Measurements from ENCODE around the gene FAM50B.

The FAM50B gene

DNA sequence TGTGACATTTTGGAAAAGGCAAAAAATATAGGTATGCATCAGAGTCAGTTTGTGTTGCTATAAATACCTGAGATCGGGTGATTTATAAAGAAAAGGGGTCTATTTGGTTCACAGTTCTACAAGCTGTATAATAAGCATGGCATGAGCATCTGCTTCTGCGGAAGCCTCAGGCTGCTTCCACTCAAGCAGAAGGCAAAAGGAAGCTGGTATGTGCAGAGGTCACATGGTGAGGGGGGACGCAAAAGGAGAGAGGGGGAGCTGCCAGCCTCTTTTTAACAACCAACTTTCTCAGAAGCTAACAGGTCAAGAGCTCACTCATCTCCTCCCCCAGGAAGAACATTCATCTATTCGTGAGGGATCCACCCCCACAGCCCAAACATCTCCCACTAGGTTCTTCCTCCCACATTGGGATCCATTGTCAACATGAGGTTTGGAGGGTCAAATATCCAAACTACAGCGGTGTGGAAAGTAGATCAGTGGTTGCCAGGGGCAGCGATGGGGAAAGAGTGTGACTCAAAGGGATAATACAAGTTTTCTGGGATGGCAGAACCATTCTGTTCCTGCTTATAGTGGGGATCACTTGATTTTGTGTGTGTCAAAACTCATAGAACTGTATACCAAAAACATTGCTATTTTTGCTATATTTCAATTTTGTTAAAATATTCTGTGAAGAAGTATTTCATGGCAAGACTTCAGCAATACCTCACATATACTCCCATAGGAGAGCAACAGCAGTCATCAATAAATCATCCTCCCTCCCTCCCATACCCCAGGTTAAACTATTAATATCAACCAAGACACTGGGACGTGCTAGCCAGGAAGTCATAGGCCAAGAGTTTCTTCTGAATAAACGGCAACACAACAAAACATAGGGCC lies 9.9 kb upstream of the FAM50B start:
- Histone ChIP-seq H4K8ac (ENCODE audit: low read depth, low read length) (no peak overlapping the region), H3K4me3 (ENCODE audit: low read length in 2 of 2) (no peak overlapping the region), H3K4ac (ENCODE audit: low read length) (no peak overlapping the region), H3K27ac (replicated peaks; ENCODE audit: low read length) (no peak overlapping the region), H3K23ac (ENCODE audit: low read depth, low read length, poor library complexity) (no peak overlapping the region), H2BK12ac (ENCODE audit: low read length) (no peak overlapping the region), H3K36me3 (replicated peaks in 1 of 2; ENCODE audit: control insufficient read depth in 2 of 2, insufficient read depth in 2 of 2, low read length in 2 of 2) (no peaks in the 10 kb centered on the region), H4K91ac (ENCODE audit: low read depth, low read length, poor library complexity) (no peak overlapping the region), H2BK5ac (ENCODE audit: low read length) (no peak overlapping the region), H2AK5ac (ENCODE audit: low read depth, low read length) (no peak overlapping the region), H2BK120ac (ENCODE audit: low read depth, low read length) (no peak overlapping the region), H3K14ac (ENCODE audit: low read length) (no peak overlapping the region), H2BK15ac (ENCODE audit: low read length) (no peak overlapping the region), H3K9me3 (replicated peaks in 1 of 2; ENCODE audit: control insufficient read depth in 2 of 2, insufficient read depth in 1 of 2, low read depth in 1 of 2, low read length in 2 of 2) (no peaks in the 10 kb centered on the region), H3K27me3 (ENCODE audit: control insufficient read depth in 3 of 3, insufficient read depth in 3 of 3, low read depth in 1 of 3, low read length in 3 of 3) (no peaks in the 10 kb centered on the region), H3K9ac (ENCODE audit: low read depth, low read length, poor library complexity) (no peak overlapping the region), H3K4me2 (ENCODE audit: insufficient read depth, low read length, poor library complexity, severe bottlenecking) (no peak overlapping the region), H3K79me1 (ENCODE audit: low read depth, low read length) (no peaks in the 10 kb centered on the region), H2AFZ (ENCODE audit: low read length) (no peak overlapping the region), H3K18ac (ENCODE audit: low read length) (no peak overlapping the region), H3K4me1 (ENCODE audit: control insufficient read depth in 2 of 2, insufficient read depth in 1 of 2, low read depth in 1 of 2, low read length in 2 of 2) (no peaks in the 10 kb centered on the region)
- WGBS, 2 donors (ENCODE audit: extremely low coverage in 2 of 2, insufficient read length in 2 of 2, insufficient replicate concordance in 1 of 2), result no CpG with 5 or more reads among the region's 8 CpGs
- no peak for DNase-seq (ENCODE audit: low spot score)

DNA sequence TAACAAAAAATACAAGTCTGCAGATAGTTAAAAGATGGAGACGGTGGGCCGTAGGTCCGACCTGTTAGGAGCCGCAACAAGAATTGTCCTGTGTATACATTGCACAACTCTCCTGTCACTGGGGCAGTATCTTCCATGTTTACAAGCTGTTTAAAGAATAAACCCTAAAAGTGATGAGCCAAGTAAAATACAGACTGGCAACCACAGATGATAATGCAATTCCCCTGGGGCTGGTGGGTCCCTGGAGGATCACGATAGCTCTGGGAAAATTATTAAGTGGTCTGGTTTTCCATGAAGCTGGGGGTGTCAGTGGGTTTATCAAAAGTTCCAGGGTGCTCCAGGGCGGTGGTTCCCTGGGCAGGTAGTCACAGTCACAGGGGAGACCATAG lies 8.1 kb upstream of the FAM50B start:
- Histone ChIP-seq H3K14ac (ENCODE audit: low read length) (no peak overlapping the region), H2BK5ac (ENCODE audit: low read length) (no peak overlapping the region), H4K91ac (ENCODE audit: low read depth, low read length, poor library complexity) (no peak overlapping the region), H3K79me1 (ENCODE audit: low read depth, low read length) (no peaks in the 10 kb centered on the region), H3K9me3 (replicated peaks in 1 of 2; ENCODE audit: control insufficient read depth in 2 of 2, insufficient read depth in 1 of 2, low read depth in 1 of 2, low read length in 2 of 2) (no peaks in the 10 kb centered on the region), H3K4ac (ENCODE audit: low read length) (no peak overlapping the region), H3K4me2 (ENCODE audit: insufficient read depth, low read length, poor library complexity, severe bottlenecking) (no peak overlapping the region), H3K36me3 (replicated peaks in 1 of 2; ENCODE audit: control insufficient read depth in 2 of 2, insufficient read depth in 2 of 2, low read length in 2 of 2) (no peaks in the 10 kb centered on the region), H2AK5ac (ENCODE audit: low read depth, low read length) (no peak overlapping the region), H4K8ac (ENCODE audit: low read depth, low read length) (no peak overlapping the region), H3K4me3 (ENCODE audit: low read length in 2 of 2) (no peak overlapping the region), H3K9ac (ENCODE audit: low read depth, low read length, poor library complexity) (no peak overlapping the region), H3K23ac (ENCODE audit: low read depth, low read length, poor library complexity) (no peak overlapping the region), H3K18ac (ENCODE audit: low read length) (no peak overlapping the region), H2AFZ (ENCODE audit: low read length) (no peak overlapping the region), H3K27me3 (ENCODE audit: control insufficient read depth in 3 of 3, insufficient read depth in 3 of 3, low read depth in 1 of 3, low read length in 3 of 3) (no peaks in the 10 kb centered on the region), H2BK120ac (ENCODE audit: low read depth, low read length) (no peak overlapping the region), H3K4me1 (ENCODE audit: control insufficient read depth in 2 of 2, insufficient read depth in 1 of 2, low read depth in 1 of 2, low read length in 2 of 2) (no peaks in the 10 kb centered on the region), H2BK12ac (ENCODE audit: low read length) (no peak overlapping the region), H3K27ac (replicated peaks; ENCODE audit: low read length) (no peak overlapping the region), H2BK15ac (ENCODE audit: low read length) (no peak overlapping the region)
- no CpG with 5 or more reads among the region's 6 CpGs for WGBS, 2 donors (ENCODE audit: extremely low coverage in 2 of 2, insufficient read length in 2 of 2, insufficient replicate concordance in 1 of 2)
- DNase-seq (ENCODE audit: low spot score), result no peak

DNA sequence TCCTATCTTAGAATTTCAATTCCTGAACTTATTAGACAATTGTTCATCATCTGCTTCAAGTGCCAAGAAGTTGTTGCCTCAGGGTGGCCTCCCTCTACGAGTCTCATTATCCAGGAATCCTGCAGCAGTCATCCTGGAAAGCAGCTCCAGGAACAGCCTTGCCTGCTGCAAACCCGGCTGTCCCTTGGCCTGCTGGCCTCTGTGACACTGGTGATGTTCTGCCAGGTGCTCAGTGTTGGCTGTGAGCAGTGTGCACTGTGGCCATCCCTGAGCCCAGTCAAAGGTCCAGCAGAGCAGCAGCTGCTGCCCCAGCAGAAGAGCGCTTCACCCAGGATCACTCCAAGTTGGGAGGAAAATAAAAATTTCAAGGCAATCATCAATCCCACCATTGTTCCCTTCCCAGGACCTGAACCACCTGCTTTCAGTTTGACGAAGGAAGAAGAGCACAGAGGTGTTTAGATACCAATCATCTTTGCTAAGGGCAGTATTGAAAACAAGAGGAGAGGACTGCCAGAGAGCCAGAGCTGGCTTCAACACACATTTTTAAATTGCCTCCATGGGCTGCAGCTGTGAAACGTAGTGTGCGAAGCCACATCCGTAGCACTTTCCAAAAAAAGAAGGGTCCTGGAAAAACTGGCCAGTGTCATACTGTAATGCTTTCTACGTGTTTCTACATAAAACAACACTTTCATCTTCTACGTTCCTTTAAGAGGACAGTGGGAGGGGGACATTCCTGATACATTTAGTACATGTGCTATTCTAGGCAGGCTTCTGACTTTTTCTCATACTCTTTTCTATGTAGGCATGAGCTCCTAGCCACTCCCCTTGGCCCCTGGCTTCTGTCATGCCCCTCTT lies 7.2 kb upstream of the FAM50B start:
- Histone ChIP-seq H3K4me1 (ENCODE audit: control insufficient read depth in 2 of 2, insufficient read depth in 1 of 2, low read depth in 1 of 2, low read length in 2 of 2) (no peaks in the 10 kb centered on the region), H3K27ac (replicated peaks; ENCODE audit: low read length) (no peak overlapping the region)
- no peak for DNase-seq (ENCODE audit: low spot score)

More for the DNA sequence above, 7.2 kb upstream of the FAM50B start:
- H2BK120ac ChIP-seq (ENCODE audit: low read depth, low read length), result no peak overlapping the region
- peak overlapping the region; percentile 8 for H2AFZ ChIP-seq (ENCODE audit: low read length)
- H3K9ac ChIP-seq (ENCODE audit: low read depth, low read length, poor library complexity), result no peak overlapping the region
- no peak overlapping the region for H3K4ac ChIP-seq (ENCODE audit: low read length)
- H3K27me3 ChIP-seq (ENCODE audit: control insufficient read depth in 3 of 3, insufficient read depth in 3 of 3, low read depth in 1 of 3, low read length in 3 of 3), result no peaks in the 10 kb centered on the region
- H4K8ac ChIP-seq (ENCODE audit: low read depth, low read length), result no peak overlapping the region
- no peak overlapping the region for H3K23ac ChIP-seq (ENCODE audit: low read depth, low read length, poor library complexity)
- no CpG with 5 or more reads among the region's 9 CpGs for WGBS, 2 donors (ENCODE audit: extremely low coverage in 2 of 2, insufficient read length in 2 of 2, insufficient replicate concordance in 1 of 2)
- no peak overlapping the region for H2BK12ac ChIP-seq (ENCODE audit: low read length)
- H2BK5ac ChIP-seq (ENCODE audit: low read length), result no peak overlapping the region
- no peak overlapping the region for H3K14ac ChIP-seq (ENCODE audit: low read length)
- no peak overlapping the region for H2BK15ac ChIP-seq (ENCODE audit: low read length)
- no peak overlapping the region for H4K91ac ChIP-seq (ENCODE audit: low read depth, low read length, poor library complexity)
- H3K4me2 ChIP-seq (ENCODE audit: insufficient read depth, low read length, poor library complexity, severe bottlenecking), result no peak overlapping the region
- H3K9me3 ChIP-seq (replicated peaks in 1 of 2; ENCODE audit: control insufficient read depth in 2 of 2, insufficient read depth in 1 of 2, low read depth in 1 of 2, low read length in 2 of 2), result peaks cover 0 to 3% of the 10 kb centered on the region in 2 donors
- H2AK5ac ChIP-seq (ENCODE audit: low read depth, low read length), result no peak overlapping the region
- no peak overlapping the region for H3K4me3 ChIP-seq (ENCODE audit: low read length in 2 of 2)
- no peaks in the 10 kb centered on the region for H3K79me1 ChIP-seq (ENCODE audit: low read depth, low read length)
- H3K36me3 ChIP-seq (replicated peaks in 1 of 2; ENCODE audit: control insufficient read depth in 2 of 2, insufficient read depth in 2 of 2, low read length in 2 of 2), result no peaks in the 10 kb centered on the region
- H3K18ac ChIP-seq (ENCODE audit: low read length), result no peak overlapping the region
